HG02759 (cell line): ENCODE results near the gene RAB17.

Experiments
- ATAC-seq: cut with Tn5 transposase; IDR thresholded peaks from one replicate; pipeline ENCODE4 v1.9.1; 2021; ENCODE audit warnings: mild to moderate bottlenecking, moderate library complexity; ENCODE audit not compliant: unreplicated experiment

RAB17 gene

DNA sequence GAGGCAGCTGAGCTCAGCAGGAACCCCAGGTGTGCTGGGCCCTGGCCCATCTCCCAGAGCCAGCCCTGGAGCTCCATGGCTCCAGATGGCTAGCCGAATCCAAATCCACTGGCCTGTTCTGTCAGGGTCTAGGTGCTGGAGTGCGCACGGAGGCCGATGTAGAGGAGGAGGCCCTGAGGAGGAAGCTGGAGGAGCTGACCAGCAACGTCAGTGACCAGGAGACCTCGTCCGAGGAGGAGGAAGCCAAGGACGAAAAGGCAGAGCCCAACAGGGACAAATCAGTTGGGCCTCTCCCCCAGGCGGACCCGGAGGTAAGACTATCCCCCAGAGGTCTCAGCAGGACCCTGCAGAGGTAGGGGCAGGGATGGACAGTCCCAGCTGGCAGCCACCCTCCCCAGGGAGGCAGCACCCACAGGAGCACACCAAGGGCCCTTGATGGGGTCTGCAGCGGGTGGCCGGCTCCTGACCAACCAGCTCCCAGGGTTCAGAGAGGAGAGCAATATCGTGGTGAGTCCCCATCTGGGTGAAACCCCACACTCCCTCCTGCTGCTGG is 50.2 kb downstream of the RAB17 start:
- ATAC-seq = no peak

DNA sequence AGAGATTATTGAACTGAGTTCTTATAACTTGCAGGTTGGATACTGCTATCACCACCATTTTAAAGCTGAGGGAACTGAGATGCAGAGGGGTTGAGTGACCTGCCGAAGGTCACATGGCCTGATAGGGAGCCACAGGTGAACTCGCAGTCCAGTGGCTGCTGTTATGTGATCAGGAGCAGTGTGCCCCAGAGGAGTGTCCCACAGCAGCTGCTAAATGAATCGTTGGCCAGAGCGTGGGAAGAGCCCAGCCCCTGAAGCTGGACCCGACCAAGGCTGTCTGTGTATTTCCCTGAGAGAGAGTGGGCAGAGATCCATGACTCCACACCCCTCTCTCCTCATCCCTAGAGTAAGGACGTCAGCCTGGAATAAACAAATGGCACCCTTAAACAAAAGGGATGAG is 50.9 kb downstream of the RAB17 start:
- ATAC-seq = no peak

DNA sequence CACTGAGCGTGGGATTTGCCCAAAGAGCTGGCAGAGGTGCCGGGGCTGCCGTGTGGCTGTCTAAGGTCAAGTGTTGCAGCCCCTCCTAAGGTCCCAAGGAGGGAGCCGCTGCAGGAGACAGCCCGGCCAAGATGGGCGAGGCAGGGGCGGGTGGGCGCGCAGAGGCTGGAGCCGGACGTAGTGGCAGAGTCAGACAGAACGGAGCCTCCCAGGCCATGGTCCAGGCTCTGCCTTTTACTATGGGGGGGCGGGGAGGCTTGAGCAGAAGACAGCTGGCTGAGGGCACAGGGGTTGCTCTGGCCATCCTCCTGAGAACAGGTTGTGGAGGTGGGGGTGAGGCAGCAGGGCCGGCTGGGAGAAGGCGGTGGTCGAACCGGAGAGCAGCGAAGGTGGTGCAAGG is 51.6 kb downstream of the RAB17 start:
- no peak for ATAC-seq

GRCh38 chr2:237538001-237538720 is 52.4 kb downstream of the RAB17 start:
- ATAC-seq = no peak

GRCh38 chr2:237536617-237537016 is 53.9 kb downstream of the RAB17 start:
- no peak for ATAC-seq

DNA sequence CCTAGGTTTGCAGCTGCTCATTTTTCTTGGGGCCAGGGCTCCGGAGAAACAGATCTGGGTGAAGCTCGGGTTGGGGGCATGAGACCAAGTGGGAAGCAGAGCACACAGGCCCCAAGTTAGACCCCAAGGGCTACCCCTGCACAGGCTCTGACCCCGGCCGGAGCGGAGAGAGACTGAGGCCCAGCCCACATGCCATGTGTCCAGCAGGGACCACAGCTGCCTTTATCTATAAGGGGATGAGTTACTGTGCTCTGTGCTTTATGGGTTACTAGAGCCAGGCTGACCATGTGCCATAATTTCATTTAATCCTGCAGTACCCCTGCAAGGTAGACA is 54.5 kb downstream of the RAB17 start:
- ATAC-seq = no peak

GRCh38 chr2:237535385-237536082 is 55.0 kb downstream of the RAB17 start:
- no peak for ATAC-seq

GRCh38 chr2:237534380-237534779 is 56.2 kb downstream of the RAB17 start:
- no peak for ATAC-seq

DNA sequence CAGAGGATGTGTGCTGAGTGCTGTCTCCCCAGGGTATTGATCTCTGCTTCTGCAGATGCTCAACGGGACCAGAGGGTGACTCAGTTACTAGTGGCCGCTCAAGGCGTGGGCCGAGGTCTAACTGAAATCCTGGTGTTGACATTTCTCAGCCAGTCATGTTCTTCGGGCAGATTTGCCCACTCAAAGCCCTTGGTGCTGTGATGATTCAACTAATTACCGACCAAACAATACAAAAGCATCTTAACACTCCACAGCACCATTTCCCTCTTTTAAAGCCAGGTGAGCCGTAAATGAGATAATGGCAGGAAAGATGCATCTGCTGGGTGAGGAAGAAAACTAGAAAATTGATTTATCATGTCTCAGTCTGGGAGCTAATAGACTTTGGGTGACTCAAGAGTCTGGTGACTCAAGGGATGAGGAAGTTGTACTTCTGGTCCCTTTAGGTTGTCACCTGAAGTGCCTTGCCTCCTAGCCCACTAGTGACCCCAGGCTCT is 56.8 kb downstream of the RAB17 start:
- no peak for ATAC-seq

DNA sequence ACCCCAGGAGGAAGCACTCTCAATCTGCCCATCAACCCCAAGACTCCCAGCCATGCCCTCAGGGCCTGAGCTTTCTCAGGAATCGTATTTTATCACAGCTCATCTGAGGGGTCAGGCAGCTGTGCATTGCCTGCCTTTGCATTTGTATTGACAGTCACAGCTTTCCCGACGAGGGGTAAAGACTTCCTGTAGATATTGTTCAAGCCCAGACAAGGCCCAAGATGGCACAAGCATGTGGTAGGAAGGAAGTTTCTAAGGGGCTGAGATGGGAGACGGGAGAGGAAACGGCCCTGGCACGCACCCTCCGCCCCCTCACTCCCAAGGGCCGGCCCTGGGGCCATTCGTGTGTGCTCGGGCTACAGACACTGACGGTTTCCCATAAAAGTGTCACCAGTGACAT is 58.4 kb downstream of the RAB17 start:
- ATAC-seq = no peak

DNA sequence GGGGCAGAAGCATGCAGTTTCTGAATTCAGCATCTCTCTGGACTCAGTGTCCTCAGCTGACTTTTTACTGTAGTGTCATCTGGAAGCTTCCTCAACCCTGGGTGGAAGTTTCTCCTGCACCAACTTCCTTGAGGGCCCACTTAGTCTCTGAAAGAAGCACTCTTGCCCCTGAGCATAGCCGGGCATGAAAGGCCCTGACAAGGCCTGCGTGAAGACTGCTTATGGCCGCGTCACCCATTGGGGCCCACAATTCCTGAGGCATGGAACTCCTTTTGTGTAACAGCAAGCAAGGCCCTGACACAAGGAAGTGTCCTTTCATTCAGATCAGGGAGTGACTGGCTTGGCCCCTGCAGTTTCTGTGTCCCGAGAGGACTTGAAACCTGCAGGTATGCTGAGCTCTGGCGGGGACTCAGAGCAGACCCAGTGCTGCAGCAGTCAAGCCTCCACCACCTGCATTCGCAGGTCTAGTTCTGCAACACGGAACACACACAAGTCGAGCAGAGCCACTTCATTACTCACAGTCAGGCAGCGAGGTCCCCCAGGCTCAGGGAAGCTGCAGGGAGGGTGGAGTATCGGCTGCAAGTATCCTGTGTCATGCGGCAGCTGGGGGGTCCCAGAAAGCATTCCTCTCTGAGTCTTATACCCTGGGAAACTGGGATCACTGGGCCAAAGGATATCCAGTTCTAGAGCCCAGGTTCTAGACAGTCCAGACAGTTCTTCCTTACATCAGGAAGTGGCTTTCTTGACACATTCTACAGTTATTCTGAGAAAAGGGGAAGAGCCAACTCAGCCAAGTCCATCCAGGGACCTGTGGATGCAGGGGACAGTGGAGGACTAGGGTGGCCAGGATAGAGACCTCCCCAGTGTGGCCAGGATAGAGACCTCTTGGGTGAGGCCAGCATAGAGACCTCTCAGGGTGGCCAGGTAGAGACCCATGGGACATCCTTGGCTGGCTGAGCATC is 59.8 kb downstream of the RAB17 start:
- no peak for ATAC-seq

DNA sequence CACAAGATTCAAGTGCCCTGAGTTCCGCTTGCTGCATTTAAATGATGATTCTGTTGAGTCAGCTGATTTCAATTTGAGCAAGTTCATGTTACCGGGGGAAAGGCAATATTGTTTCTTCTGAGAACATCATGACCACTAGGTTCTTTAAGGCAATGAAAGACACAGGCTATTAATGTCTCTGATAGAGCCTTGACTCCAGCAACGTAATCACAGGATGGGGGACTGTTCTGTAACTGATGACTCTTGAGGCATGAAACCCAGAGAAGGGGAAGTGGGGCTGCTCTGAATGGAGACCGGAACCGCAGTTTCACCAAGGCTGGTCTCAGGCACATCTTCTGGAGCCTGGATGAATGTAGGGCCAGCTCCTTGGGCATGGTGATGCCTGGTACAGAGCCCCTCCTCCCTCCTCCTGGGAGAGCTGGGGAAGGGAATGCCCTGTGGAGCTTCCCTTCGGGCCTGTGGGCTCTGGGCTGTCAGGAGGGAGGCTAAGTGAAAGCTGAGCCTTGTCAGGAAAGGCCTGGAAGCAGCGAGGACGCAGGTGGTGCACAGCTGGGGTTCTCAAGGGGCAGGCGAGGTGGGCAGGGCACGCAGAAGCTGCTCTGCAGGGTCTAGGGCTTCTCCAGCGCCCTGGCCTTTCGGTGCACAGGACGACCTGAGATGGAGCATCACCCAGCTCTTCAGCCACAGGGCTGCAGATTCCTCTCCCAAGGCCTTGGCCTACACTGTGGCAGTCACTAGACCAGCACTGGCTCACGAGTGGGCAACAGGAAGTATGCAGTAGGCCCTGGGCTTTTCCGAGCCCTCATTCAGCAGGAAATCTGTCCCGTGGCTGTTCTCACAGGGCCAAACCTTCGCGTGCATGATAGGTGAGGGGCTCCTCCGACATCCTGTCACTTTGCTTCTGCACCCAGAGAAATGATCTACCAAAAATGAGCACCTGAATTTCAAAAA is 60.8 kb downstream of the RAB17 start:
- peak; percentile 77 for ATAC-seq

DNA sequence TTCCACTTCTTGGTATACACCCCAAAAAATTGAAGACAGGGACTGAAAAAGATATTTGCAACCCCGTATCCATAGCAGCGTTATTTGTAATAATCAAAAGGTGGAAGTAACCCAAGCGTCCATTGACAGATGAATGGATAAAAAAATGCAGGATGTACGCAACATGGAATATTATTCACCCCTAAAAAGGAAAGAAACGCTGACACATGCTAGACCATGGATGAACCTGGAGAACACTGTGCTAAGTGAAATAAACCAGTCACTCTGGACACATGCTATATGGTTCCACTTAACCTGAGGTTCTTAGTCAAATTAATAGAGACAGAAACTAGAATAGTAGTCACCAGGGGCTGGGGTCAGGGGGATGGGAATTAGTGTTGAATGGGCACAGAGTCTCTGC is 62.8 kb downstream of the RAB17 start:
- ATAC-seq = no peak

DNA sequence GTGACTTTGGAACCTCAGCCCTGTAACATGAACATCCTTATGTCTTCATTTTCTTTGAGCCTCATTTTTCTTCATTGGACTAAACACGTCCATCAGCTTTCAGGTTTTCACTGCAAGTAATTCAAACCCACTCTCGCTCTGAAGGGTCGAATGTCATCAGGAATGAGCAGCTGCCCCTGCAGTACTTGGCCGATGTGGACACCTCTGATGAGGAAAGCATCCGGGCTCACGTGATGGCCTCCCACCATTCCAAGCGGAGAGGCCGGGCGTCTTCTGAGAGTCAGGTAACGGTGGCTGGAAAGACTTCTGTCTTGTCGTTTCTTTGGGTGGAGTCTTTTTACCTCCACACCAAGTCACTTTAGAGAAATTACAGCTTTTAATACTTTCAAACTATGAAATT is 63.3 kb downstream of the RAB17 start:
- ATAC-seq = no peak

- ATAC-seq = no peak
Observed at GRCh38 chr2:237525559-237526157, 64.9 kb downstream of the RAB17 start.

GRCh38 chr2:237524631-237525030 is 65.9 kb downstream of the RAB17 start:
- ATAC-seq = no peak
